SK-N-SH treated with all-trans-retinoic acid at 6 μM for 48 hours (cell line): ENCODE data around the gene CP.

Experiments used
- PPARA ChIP-seq: fragments of 250-450 bp; sonication (Bioruptor Pico); IDR thresholded peaks from 2 replicates; pipeline ENCODE4 v1.5.0; 2020; ENCODE audit warnings: mild to moderate bottlenecking, borderline replicate concordance
- SNAI2 ChIP-seq: fragments of 250-450 bp; sonication (Bioruptor Pico); IDR thresholded peaks from 2 replicates; pipeline ENCODE4 v1.5.0; 2020; ENCODE audit warnings: mild to moderate bottlenecking, moderate library complexity
- TF ChIP-seq, protein P1 (sequence below): fragments of 250-450 bp; sonication (Bioruptor Pico); IDR thresholded peaks from 2 replicates; pipeline ENCODE4 v1.8.0; 2020; ENCODE audit warnings: mild to moderate bottlenecking, moderate library complexity, borderline replicate concordance

- TF ChIP-seq SNAI2 (CRISPR knock-in tag) (no peak), PPARA (no peak)
- TF ChIP-seq, protein P1, sequence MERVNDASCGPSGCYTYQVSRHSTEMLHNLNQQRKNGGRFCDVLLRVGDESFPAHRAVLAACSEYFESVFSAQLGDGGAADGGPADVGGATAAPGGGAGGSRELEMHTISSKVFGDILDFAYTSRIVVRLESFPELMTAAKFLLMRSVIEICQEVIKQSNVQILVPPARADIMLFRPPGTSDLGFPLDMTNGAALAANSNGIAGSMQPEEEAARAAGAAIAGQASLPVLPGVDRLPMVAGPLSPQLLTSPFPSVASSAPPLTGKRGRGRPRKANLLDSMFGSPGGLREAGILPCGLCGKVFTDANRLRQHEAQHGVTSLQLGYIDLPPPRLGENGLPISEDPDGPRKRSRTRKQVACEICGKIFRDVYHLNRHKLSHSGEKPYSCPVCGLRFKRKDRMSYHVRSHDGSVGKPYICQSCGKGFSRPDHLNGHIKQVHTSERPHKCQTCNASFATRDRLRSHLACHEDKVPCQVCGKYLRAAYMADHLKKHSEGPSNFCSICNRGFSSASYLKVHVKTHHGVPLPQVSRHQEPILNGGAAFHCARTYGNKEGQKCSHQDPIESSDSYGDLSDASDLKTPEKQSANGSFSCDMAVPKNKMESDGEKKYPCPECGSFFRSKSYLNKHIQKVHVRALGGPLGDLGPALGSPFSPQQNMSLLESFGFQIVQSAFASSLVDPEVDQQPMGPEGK (CRISPR knock-in tag): no peak
Observed at GRCh38 chr3:149247929-149248691, 26.5 kb upstream of the CP start.
